ENCODE results near the gene OR10A6.

OR10A6 gene

DNA sequence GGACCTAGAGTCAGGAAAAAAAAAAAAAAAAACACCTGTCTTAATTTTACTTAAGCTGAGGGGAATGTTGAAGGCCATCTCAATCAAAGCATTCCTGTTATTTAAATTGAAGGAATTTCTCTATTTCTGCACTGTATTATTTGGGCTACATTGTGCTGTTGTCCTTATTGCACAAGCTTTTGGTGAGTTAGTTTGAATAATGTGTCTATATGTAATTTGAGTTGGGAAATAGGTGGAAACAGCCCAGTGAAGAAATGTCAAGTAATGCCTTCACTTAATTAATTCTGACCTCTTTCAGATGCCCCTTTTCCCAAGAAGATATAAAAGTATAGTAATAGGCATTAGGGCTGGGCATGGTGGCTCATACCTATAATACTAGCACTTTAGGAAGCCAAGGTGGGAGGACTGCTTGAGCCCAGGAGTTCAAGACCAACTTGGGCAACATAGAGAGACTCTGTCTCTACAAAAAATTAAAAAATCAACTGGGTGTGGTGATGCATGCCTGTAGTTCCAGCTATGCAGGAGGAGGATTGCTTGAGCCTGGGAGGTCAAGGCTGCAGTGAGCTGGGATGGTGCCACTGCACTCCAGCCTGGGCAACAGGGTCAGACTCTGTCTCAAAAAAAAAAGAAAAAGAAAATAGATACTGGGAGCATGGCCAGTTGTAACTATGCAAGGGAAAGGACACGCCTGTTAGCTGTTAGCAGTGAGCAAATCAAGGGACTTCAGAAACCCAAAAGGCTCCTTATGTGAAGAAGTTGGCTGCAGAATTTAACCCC lies 34.9 kb downstream of the OR10A6 start:
- no peak for DNase-seq (ENCODE audit: insufficient read length, low spot score)
- TF ChIP-seq, protein P1, sequence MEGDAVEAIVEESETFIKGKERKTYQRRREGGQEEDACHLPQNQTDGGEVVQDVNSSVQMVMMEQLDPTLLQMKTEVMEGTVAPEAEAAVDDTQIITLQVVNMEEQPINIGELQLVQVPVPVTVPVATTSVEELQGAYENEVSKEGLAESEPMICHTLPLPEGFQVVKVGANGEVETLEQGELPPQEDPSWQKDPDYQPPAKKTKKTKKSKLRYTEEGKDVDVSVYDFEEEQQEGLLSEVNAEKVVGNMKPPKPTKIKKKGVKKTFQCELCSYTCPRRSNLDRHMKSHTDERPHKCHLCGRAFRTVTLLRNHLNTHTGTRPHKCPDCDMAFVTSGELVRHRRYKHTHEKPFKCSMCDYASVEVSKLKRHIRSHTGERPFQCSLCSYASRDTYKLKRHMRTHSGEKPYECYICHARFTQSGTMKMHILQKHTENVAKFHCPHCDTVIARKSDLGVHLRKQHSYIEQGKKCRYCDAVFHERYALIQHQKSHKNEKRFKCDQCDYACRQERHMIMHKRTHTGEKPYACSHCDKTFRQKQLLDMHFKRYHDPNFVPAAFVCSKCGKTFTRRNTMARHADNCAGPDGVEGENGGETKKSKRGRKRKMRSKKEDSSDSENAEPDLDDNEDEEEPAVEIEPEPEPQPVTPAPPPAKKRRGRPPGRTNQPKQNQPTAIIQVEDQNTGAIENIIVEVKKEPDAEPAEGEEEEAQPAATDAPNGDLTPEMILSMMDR (IDR thresholded peaks at IDR 0.05; ENCODE audit: insufficient read depth, missing control alignments), result no peak
- no peak for FAIRE-seq

DNA sequence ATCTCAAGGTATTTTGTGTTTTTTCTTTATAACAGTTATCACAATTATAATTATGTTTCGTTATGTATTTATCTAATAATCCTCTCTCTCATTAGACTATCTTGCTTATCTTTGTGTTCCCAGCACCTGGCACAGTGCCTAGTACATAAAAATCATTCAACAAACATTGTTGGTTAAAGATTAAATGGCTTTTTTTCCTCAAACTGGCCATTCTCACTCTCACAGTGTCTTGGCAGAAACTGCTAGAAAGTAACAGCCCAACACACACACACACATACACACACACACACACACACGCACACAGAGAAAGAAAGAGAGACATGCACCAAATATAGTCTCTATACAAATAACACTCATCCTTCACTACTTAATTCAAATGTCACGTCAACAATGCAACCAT lies 36.8 kb downstream of the OR10A6 start:
- FAIRE-seq, result no peak
- TF ChIP-seq, protein P1 (IDR thresholded peaks at IDR 0.05; ENCODE audit: insufficient read depth, missing control alignments), result no peak
- DNase-seq (ENCODE audit: insufficient read length, low spot score), result no peak

DNA sequence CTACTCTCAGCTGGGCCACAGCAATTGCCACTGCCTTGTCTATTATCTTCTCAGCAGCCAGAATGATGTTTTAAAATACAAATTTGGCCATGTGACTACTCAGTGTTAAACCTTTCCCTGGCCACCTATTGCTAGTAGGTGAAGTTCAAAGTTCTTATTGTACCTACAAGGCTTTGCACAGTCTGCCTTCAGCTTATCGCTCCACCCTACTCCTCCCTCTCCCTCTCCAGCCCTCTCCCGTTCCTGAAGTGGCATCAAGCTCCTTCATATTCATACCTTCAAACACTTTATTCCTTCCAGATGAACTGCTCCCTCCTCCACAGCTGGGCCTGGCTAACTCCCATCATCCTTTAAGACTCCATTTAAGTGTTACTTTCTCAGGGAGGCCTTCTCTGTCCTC lies 37.3 kb downstream of the OR10A6 start:
- TF ChIP-seq, protein P1 (IDR thresholded peaks at IDR 0.05; ENCODE audit: insufficient read depth, missing control alignments), result no peak
- FAIRE-seq (no peak), DNase-seq (ENCODE audit: insufficient read length, low spot score) (no peak)

DNA sequence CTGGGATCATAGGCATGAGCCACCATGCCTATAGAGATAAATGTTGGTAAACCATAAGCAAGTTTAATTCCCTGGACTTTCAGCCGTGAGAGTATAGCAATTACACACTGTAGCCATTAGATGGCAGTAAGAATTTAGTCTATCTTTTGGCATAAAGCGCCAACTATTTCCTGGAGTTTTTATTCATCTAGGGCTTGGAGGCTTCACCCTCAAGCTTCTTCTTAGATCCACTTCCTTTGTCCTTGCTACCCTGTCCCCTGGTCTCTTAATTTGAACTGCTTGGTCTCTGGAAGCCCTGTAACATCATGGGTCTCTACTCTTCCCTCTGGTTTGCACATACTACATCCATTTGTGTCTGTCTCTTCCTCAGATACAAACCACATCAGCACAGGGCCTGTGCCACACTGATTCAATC lies 38.2 kb downstream of the OR10A6 start:
- DNase-seq (ENCODE audit: insufficient read length, low spot score) (peak; percentile 18), FAIRE-seq (no peak)
- TF ChIP-seq, protein P1 (IDR thresholded peaks at IDR 0.05; ENCODE audit: insufficient read depth, missing control alignments), result peak; percentile 76

DNA sequence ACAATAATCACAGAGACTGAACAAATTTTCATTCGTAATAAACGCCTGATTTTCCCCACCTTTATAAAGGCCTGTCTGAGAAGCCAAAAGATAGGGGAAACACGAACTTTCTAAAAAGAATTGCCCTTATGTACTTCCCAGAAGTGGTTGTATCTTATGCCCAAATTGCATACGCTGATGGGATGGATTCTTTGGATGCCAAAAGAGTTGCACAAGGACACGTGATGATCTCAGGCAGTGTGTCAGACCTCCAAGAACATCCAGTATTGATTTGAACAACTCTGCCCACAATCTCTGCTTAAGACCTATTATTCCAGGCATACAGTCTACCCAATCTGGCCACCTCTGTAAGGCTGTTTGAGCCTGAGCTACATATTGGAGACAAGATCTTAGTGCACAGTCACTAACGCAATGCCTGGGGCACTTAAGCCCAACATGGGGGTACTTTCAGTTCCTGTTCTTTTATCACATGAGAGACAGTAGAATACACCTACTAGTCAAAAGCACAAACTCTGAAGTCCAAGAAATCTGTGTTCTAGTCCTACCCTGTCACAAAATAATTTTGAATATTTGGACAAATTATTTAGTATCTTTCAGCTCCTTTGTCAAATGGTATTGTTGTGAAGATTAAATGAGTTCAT lies 38.9 kb downstream of the OR10A6 start:
- TF ChIP-seq, protein P1 (IDR thresholded peaks at IDR 0.05; ENCODE audit: insufficient read depth, missing control alignments), result no peak
- DNase-seq (ENCODE audit: insufficient read length, low spot score) (no peak), FAIRE-seq (no peak)

DNA sequence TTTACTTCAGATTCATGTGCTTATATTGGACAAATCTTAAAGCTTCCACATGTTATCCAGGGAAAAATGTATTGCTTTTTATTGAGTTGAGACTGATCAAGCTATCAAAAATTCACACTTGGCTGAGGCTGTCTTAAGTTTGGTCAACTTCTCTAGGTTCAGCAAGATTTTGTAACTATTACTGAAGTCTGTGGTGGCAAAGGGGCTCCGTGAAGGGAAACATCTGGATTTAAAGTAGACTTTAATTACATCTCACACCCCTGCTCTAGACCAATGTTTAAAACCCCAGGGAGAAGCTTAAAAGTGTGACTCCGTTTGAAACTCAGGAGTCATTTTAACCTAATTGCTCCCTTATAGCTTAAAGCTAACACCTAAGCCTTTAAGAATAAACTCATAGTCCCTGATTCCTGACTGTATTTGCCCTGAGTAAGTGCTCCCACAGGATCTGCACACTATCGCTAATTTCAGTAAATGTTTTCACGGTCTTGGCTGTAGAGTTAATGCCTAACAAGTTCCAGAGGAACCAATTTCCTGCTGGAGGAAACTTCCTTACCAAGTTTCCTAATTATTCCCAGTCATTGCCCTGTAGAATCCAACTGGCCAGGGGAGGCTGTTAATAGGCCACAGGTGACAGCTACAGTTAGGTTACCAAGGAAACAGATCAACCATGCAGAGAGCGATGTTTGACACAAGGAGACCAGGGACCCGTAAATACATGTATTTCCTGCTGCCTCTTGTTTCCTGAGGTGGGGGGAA lies 40.5 kb downstream of the OR10A6 start:
- DNase-seq (ENCODE audit: insufficient read length, low spot score) (no peak), FAIRE-seq (no peak)
- TF ChIP-seq, protein P1 (IDR thresholded peaks at IDR 0.05; ENCODE audit: insufficient read depth, missing control alignments), result no peak

Measured in D721Med (cell line).